ENCODE results near the gene SIAH1. TPM values are rescaled to one million over a fixed set of nuclear protein-coding genes. Genes with fewer than 3 reads are reported as not detected.

Gene SIAH1
- total and polyA plus RNA-seq, 9 of the 15 experiments (the other 6 are each of a cell fraction or from before 2014, with no cell fraction given), result 4.1 to 14.3 (median 12.5) TPM

GRCh38 chr16:48405907-48406306 is 20.7 kb upstream of the SIAH1 start:
- ChIA-PET POLR2A (no interaction called here), CTCF (ENCODE audit: low intra/inter-chr PET ratio) (no interaction called here)
- Histone ChIP-seq H3K27me3 (ENCODE audit: control insufficient read depth in 2 of 2, insufficient read depth in 2 of 2, low read length in 2 of 2) (no peaks in the 10 kb centered on the region; a peak in 2 of 5 replicates), H3K9me3 (replicated peaks; ENCODE audit: control insufficient read depth, insufficient read depth, low read depth, low read length) (no peaks in the 10 kb centered on the region), H3K4me1 (replicated peaks in 1 of 2; ENCODE audit: control insufficient read depth in 2 of 2, insufficient read depth in 2 of 2, low read length in 2 of 2) (peaks cover 3 to 10% of the 10 kb centered on the region in 2 experiments; a peak in 3 of 5 replicates), H3K27ac (ENCODE audit: extremely low read depth, low read depth, low read length) (no peak overlapping the region), H3K9ac (ENCODE audit: insufficient read depth in 1 of 2, low read depth in 2 of 2, low read length in 2 of 2) (no peak overlapping the region), H3K36me3 (ENCODE audit: control insufficient read depth, insufficient read depth, low read length) (no peaks in the 10 kb centered on the region), H3K4me3 (no peak overlapping the region), H3K9me1 (ENCODE audit: control insufficient read depth, insufficient read depth, low read length) (no peaks in the 10 kb centered on the region), H2AFZ (ENCODE audit: low read depth, low read length) (no peak overlapping the region), H4K20me1 (replicated peaks; ENCODE audit: control insufficient read depth, insufficient read depth, low read length) (no peaks in the 10 kb centered on the region; the same call in 1 of the 2 replicates), H3K79me2 (ENCODE audit: control insufficient read depth, insufficient read depth, low read length) (no peaks in the 10 kb centered on the region), H3K4me2 (ENCODE audit: insufficient read depth, low read length) (no peak overlapping the region)
- DNase-seq (ENCODE audit: extremely low read depth in 1 of 4, low spot score in 3 of 4), result no peak
- no TSS peak for BruUV-seq (replicated peaks)
- FAIRE-seq, result no peak
- TF ChIP-seq SRSF9 (IDR thresholded peaks at IDR 0.05; ENCODE audit: borderline replicate concordance, low read depth, low read length), result no peak
- TF ChIP-seq HSF4 (CRISPR knock-in tag; IDR thresholded peaks at IDR 0.05; ENCODE audit: borderline replicate concordance), result no peak
- no peak for TF ChIP-seq MAFF (IDR thresholded peaks at IDR 0.05; ENCODE audit: low read length)
- no peak for TF ChIP-seq ASH1L (IDR thresholded peaks at IDR 0.05; ENCODE audit: borderline replicate concordance, low read depth, partially characterized antibody)
- TF ChIP-seq PHF20 (IDR thresholded peaks at IDR 0.05; ENCODE audit: partially characterized antibody), result no peak
- no peak for TF ChIP-seq NFE2 (IDR thresholded peaks at IDR 0.05; ENCODE audit: low read depth)
- no peak for TF ChIP-seq ZNF445 (CRISPR knock-in tag; IDR thresholded peaks at IDR 0.05; ENCODE audit: low read depth)
- TF ChIP-seq ZNF77 (CRISPR knock-in tag; IDR thresholded peaks at IDR 0.05), result no peak
- intact Hi-C loops (cut with micrococcal nuclease) (no loop called here), in situ Hi-C loops (cut with MboI) (no loop called here)
- ATAC-seq, result no peak
- 13% methylated on average over 4 of the region's 4 CpGs for WGBS (ENCODE audit: insufficient coverage, low coverage, missing lambda C conversion rate)

All from K562 (cell line).